ENCODE measurements around the gene C2.

The C2 gene

GRCh38 chr6:31927242-31927862 is at the start of gene C2:
Gene C2 (plus strand): TSS chr6:31927717. CDS start chr6:31927753, 36 bp downstream.
- H3K9me3 ChIP-seq (ENCODE audit: control insufficient read depth, insufficient read depth, low read length), result no peaks in the 10 kb centered on the region
- H3K27me3 ChIP-seq (ENCODE audit: control insufficient read depth, insufficient read depth, low read length), result no peaks in the 10 kb centered on the region
- H3K9ac ChIP-seq (ENCODE audit: low read depth, low read length), result peak within 1 kb of the TSS; percentile 24
- H3K4me1 ChIP-seq (ENCODE audit: control insufficient read depth, insufficient read depth, low read length), result no peaks in the 10 kb centered on the region
- H3K4me3 ChIP-seq (ENCODE audit: low read depth, low read length), result no peak within 1 kb of the TSS
- H3K36me3 ChIP-seq (ENCODE audit: control insufficient read depth, insufficient read depth, low read length), result no peaks in the 10 kb centered on the region

GRCh38 chr6:31878222-31878621 is 49.3 kb upstream of the C2 start:
- Histone ChIP-seq H3K27me3 (ENCODE audit: control insufficient read depth, insufficient read depth, low read length) (no peaks in the 10 kb centered on the region), H3K4me3 (ENCODE audit: low read depth, low read length) (no peak overlapping the region), H3K9me3 (ENCODE audit: control insufficient read depth, insufficient read depth, low read length) (no peaks in the 10 kb centered on the region), H3K36me3 (ENCODE audit: control insufficient read depth, insufficient read depth, low read length) (peaks cover 29% of the 10 kb centered on the region), H3K4me1 (ENCODE audit: control insufficient read depth, insufficient read depth, low read length) (no peaks in the 10 kb centered on the region), H3K9ac (ENCODE audit: low read depth, low read length) (no peak overlapping the region)

GRCh38 chr6:31878726-31879125 is 48.8 kb upstream of the C2 start, which contains the start of gene SLC44A4:
Gene SLC44A4 (minus strand): TSS chr6:31878997. CDS start chr6:31878980, 17 bp downstream.
- H3K9ac ChIP-seq (ENCODE audit: low read depth, low read length), result no peak within 1 kb of the TSS
- no peaks in the 10 kb centered on the region for H3K4me1 ChIP-seq (ENCODE audit: control insufficient read depth, insufficient read depth, low read length)
- H3K4me3 ChIP-seq (ENCODE audit: low read depth, low read length), result peak within 1 kb of the TSS; percentile 26
- no peaks in the 10 kb centered on the region for H3K27me3 ChIP-seq (ENCODE audit: control insufficient read depth, insufficient read depth, low read length)
- H3K9me3 ChIP-seq (ENCODE audit: control insufficient read depth, insufficient read depth, low read length), result no peaks in the 10 kb centered on the region
- peaks cover 34% of the 10 kb centered on the region for H3K36me3 ChIP-seq (ENCODE audit: control insufficient read depth, insufficient read depth, low read length)

- H3K36me3 ChIP-seq (ENCODE audit: control insufficient read depth, insufficient read depth, low read length), result peaks cover 37% of the 10 kb centered on the region
- no peaks in the 10 kb centered on the region for H3K27me3 ChIP-seq (ENCODE audit: control insufficient read depth, insufficient read depth, low read length)
- no peaks in the 10 kb centered on the region for H3K4me1 ChIP-seq (ENCODE audit: control insufficient read depth, insufficient read depth, low read length)
These were observed 48.4 kb upstream of the C2 start for GRCh38 chr6:31879143-31879542.

GRCh38 chr6:31879901-31880300 is 47.6 kb upstream of the C2 start:
- Histone ChIP-seq H3K9ac (ENCODE audit: low read depth, low read length) (no peak overlapping the region), H3K9me3 (ENCODE audit: control insufficient read depth, insufficient read depth, low read length) (no peaks in the 10 kb centered on the region), H3K4me1 (ENCODE audit: control insufficient read depth, insufficient read depth, low read length) (no peaks in the 10 kb centered on the region), H3K4me3 (ENCODE audit: low read depth, low read length) (no peak overlapping the region), H3K36me3 (ENCODE audit: control insufficient read depth, insufficient read depth, low read length) (peaks cover 44% of the 10 kb centered on the region), H3K27me3 (ENCODE audit: control insufficient read depth, insufficient read depth, low read length) (no peaks in the 10 kb centered on the region)

More at GRCh38 chr6:31879143-31879542, 48.4 kb upstream of the C2 start:
- Histone ChIP-seq H3K4me3 (ENCODE audit: low read depth, low read length) (peak overlapping the region; percentile 18), H3K9me3 (ENCODE audit: control insufficient read depth, insufficient read depth, low read length) (no peaks in the 10 kb centered on the region), H3K9ac (ENCODE audit: low read depth, low read length) (no peak overlapping the region)

GRCh38 chr6:31880616-31881015 is 46.9 kb upstream of the C2 start:
- H3K4me1 ChIP-seq (ENCODE audit: control insufficient read depth, insufficient read depth, low read length), result no peaks in the 10 kb centered on the region

GRCh38 chr6:31881136-31881859 is 46.2 kb upstream of the C2 start:
- no peak overlapping the region for H3K9ac ChIP-seq (ENCODE audit: low read depth, low read length)
- no peak overlapping the region for H3K4me3 ChIP-seq (ENCODE audit: low read depth, low read length)
- H3K4me1 ChIP-seq (ENCODE audit: control insufficient read depth, insufficient read depth, low read length), result no peaks in the 10 kb centered on the region
- H3K36me3 ChIP-seq (ENCODE audit: control insufficient read depth, insufficient read depth, low read length), result peaks cover 48% of the 10 kb centered on the region
- H3K27me3 ChIP-seq (ENCODE audit: control insufficient read depth, insufficient read depth, low read length), result no peaks in the 10 kb centered on the region
- H3K9me3 ChIP-seq (ENCODE audit: control insufficient read depth, insufficient read depth, low read length), result no peaks in the 10 kb centered on the region

More at GRCh38 chr6:31880616-31881015, 46.9 kb upstream of the C2 start:
- Histone ChIP-seq H3K9ac (ENCODE audit: low read depth, low read length) (no peak overlapping the region), H3K36me3 (ENCODE audit: control insufficient read depth, insufficient read depth, low read length) (peaks cover 45% of the 10 kb centered on the region), H3K4me3 (ENCODE audit: low read depth, low read length) (no peak overlapping the region), H3K9me3 (ENCODE audit: control insufficient read depth, insufficient read depth, low read length) (no peaks in the 10 kb centered on the region), H3K27me3 (ENCODE audit: control insufficient read depth, insufficient read depth, low read length) (no peaks in the 10 kb centered on the region)

- H3K27me3 ChIP-seq (ENCODE audit: control insufficient read depth, insufficient read depth, low read length), result no peaks in the 10 kb centered on the region
- no peaks in the 10 kb centered on the region for H3K4me1 ChIP-seq (ENCODE audit: control insufficient read depth, insufficient read depth, low read length)
- H3K9ac ChIP-seq (ENCODE audit: low read depth, low read length), result no peak overlapping the region
- H3K36me3 ChIP-seq (ENCODE audit: control insufficient read depth, insufficient read depth, low read length), result peaks cover 58% of the 10 kb centered on the region
- H3K4me3 ChIP-seq (ENCODE audit: low read depth, low read length), result no peak overlapping the region
- H3K9me3 ChIP-seq (ENCODE audit: control insufficient read depth, insufficient read depth, low read length), result no peaks in the 10 kb centered on the region
These were observed 45.2 kb upstream of the C2 start for GRCh38 chr6:31882344-31882743.

- Histone ChIP-seq H3K4me1 (ENCODE audit: control insufficient read depth, insufficient read depth, low read length) (no peaks in the 10 kb centered on the region), H3K9me3 (ENCODE audit: control insufficient read depth, insufficient read depth, low read length) (no peaks in the 10 kb centered on the region), H3K36me3 (ENCODE audit: control insufficient read depth, insufficient read depth, low read length) (peaks cover 71% of the 10 kb centered on the region), H3K9ac (ENCODE audit: low read depth, low read length) (no peak overlapping the region), H3K4me3 (ENCODE audit: low read depth, low read length) (no peak overlapping the region), H3K27me3 (ENCODE audit: control insufficient read depth, insufficient read depth, low read length) (no peaks in the 10 kb centered on the region)
These were observed 43.8 kb upstream of the C2 start for GRCh38 chr6:31883676-31884075.

- Histone ChIP-seq H3K4me3 (ENCODE audit: low read depth, low read length) (no peak overlapping the region), H3K4me1 (ENCODE audit: control insufficient read depth, insufficient read depth, low read length) (no peaks in the 10 kb centered on the region), H3K9ac (ENCODE audit: low read depth, low read length) (no peak overlapping the region), H3K27me3 (ENCODE audit: control insufficient read depth, insufficient read depth, low read length) (no peaks in the 10 kb centered on the region), H3K36me3 (ENCODE audit: control insufficient read depth, insufficient read depth, low read length) (peaks cover 74% of the 10 kb centered on the region), H3K9me3 (ENCODE audit: control insufficient read depth, insufficient read depth, low read length) (no peaks in the 10 kb centered on the region)
These were observed 42.9 kb upstream of the C2 start for GRCh38 chr6:31884528-31885035.

- H3K36me3 ChIP-seq (ENCODE audit: control insufficient read depth, insufficient read depth, low read length), result peaks cover 55% of the 10 kb centered on the region
- no peaks in the 10 kb centered on the region for H3K27me3 ChIP-seq (ENCODE audit: control insufficient read depth, insufficient read depth, low read length)
- H3K9ac ChIP-seq (ENCODE audit: low read depth, low read length), result no peak overlapping the region
- H3K9me3 ChIP-seq (ENCODE audit: control insufficient read depth, insufficient read depth, low read length), result no peaks in the 10 kb centered on the region
- no peak overlapping the region for H3K4me3 ChIP-seq (ENCODE audit: low read depth, low read length)
- H3K4me1 ChIP-seq (ENCODE audit: control insufficient read depth, insufficient read depth, low read length), result no peaks in the 10 kb centered on the region
These were observed 41.0 kb upstream of the C2 start for GRCh38 chr6:31886541-31886991.

Data from iPS-15b (cell line).